ENCODE data around the gene LGALSL.

GRCh38 chr2:64491426-64491825 lies 37.5 kb downstream of the LGALSL start:
- TF ChIP-seq SMC3 (IDR thresholded peaks at IDR 0.05): no peak
- TF ChIP-seq CTCF (IDR thresholded peaks at IDR 0.05): no peak
- no peak for TF ChIP-seq JUN (IDR thresholded peaks at IDR 0.05)

Measured in A549 (cell line).